Liver (tissue), 9 donors: ENCODE results near the gene SS18L1. TPM values are rescaled to one million over a fixed set of nuclear protein-coding genes. Genes with fewer than 3 reads are reported as not detected.

Experiments used
- DNase-seq: peaks from one replicate; pipeline ENCODE4 v3.0.0-alpha.2; 2017; ENCODE audit warnings: low spot score
- H3K27ac ChIP-seq, 2 donors: one replicate each; pipeline ENCODE4 v1.7.0; 2013; ENCODE audit warnings: inconsistent platforms in 2 of 2, low read length in 2 of 2, control low read depth in 1 of 2, low read depth in 1 of 2, mild to moderate bottlenecking in 1 of 2
- H3K27me3 ChIP-seq, 4 donors: one replicate each; pipeline versions ENCODE4 v1.6.1 to v1.7.0; 2013; ENCODE audit warnings: low read length in 3 of 4, inconsistent platforms in 1 of 4, mild to moderate bottlenecking in 1 of 4, moderate library complexity in 1 of 4; ENCODE audit not compliant: control insufficient read depth in 4 of 4, insufficient read depth in 4 of 4
- H3K36me3 ChIP-seq, 4 donors: one replicate each; pipeline versions ENCODE4 v1.6.1 to v1.7.0; 2013; ENCODE audit warnings: low read length in 3 of 4, mild to moderate bottlenecking in 3 of 4, low read depth in 1 of 4, moderate library complexity in 1 of 4; ENCODE audit not compliant: control insufficient read depth in 4 of 4, insufficient read depth in 3 of 4
- H3K4me1 ChIP-seq, 4 donors: one replicate each; pipeline versions ENCODE4 v1.6.1 to v1.7.0; 2013; ENCODE audit warnings: low read length in 3 of 4, mild to moderate bottlenecking in 3 of 4, moderate library complexity in 1 of 4; ENCODE audit not compliant: control insufficient read depth in 4 of 4, insufficient read depth in 4 of 4
- H3K4me3 ChIP-seq, 3 donors: one replicate each; pipeline versions ENCODE4 v1.6.1 to v1.7.0; 2013; ENCODE audit warnings: low read length in 3 of 3, control low read depth in 1 of 3, low read depth in 1 of 3, mild to moderate bottlenecking in 1 of 3
- H3K9ac ChIP-seq, 2 donors: one replicate each; pipeline ENCODE4 v1.7.0; 2013; ENCODE audit warnings: low read length in 2 of 2, mild to moderate bottlenecking in 2 of 2, moderate library complexity in 2 of 2, control low read depth in 1 of 2, low read depth in 1 of 2
- H3K9me3 ChIP-seq, 4 donors: one replicate each; pipeline versions ENCODE4 v1.6.1 to v1.7.0; 2013; ENCODE audit warnings: low read length in 3 of 4; ENCODE audit not compliant: control insufficient read depth in 4 of 4
- ATF3 ChIP-seq: IDR thresholded peaks from 2 replicates; pipeline ENCODE4 v1.6.1; 2016; ENCODE audit warnings: antibody characterized with exemption
- CTCF ChIP-seq: fragments of 150-350 bp; IDR thresholded peaks from 2 replicates; pipeline ENCODE4 v1.5.1; 2017; ENCODE audit warnings: improper control_type of control experiment, low read depth, low read length; ENCODE audit not compliant: missing input control
- EGR1 ChIP-seq, 2 donors: IDR thresholded peaks; 2 replicates each; pipeline ENCODE4 v1.6.1; 2016 to 2018; ENCODE audit warnings: antibody characterized with exemption in 2 of 2, low read depth in 2 of 2
- FOXA1 ChIP-seq: IDR thresholded peaks from 2 replicates; pipeline ENCODE4 v1.6.1; 2016; ENCODE audit warnings: antibody characterized with exemption
- FOXA2 ChIP-seq: IDR thresholded peaks from 2 replicates; pipeline ENCODE4 v1.6.1; 2016; ENCODE audit warnings: antibody characterized with exemption
- HNF4A ChIP-seq, 2 donors: conservative IDR thresholded peaks; 2 replicates each; pipeline ENCODE4 v1.6.1; 2016; ENCODE audit warnings: antibody characterized with exemption in 2 of 2, mild to moderate bottlenecking in 2 of 2
- HNF4G ChIP-seq: IDR thresholded peaks from 2 replicates; pipeline ENCODE4 v1.6.1; 2016; ENCODE audit warnings: antibody characterized with exemption
- JUND ChIP-seq, 2 donors: IDR thresholded peaks; 2 replicates each; pipeline ENCODE4 v1.6.1; 2016; ENCODE audit warnings: antibody characterized with exemption in 2 of 2
- MAX ChIP-seq: IDR thresholded peaks from 2 replicates; pipeline ENCODE4 v1.6.1; 2016; ENCODE audit warnings: antibody characterized with exemption
- NR2F2 ChIP-seq: IDR thresholded peaks from 2 replicates; pipeline ENCODE4 v1.6.1; 2016; ENCODE audit warnings: antibody characterized with exemption
- RAD21 ChIP-seq, 2 donors: IDR thresholded peaks; 2 replicates each; pipeline ENCODE4 v1.6.1; 2016; ENCODE audit warnings: antibody characterized with exemption in 2 of 2, mild to moderate bottlenecking in 2 of 2
- REST ChIP-seq: IDR thresholded peaks from 2 replicates; pipeline ENCODE4 v1.6.1; 2016; ENCODE audit warnings: antibody characterized with exemption, mild to moderate bottlenecking
- RXRA ChIP-seq, 2 donors: IDR thresholded peaks; 2 replicates each; pipeline ENCODE4 v1.6.1; 2017 to 2018; ENCODE audit warnings: antibody characterized with exemption in 2 of 2, mild to moderate bottlenecking in 1 of 2
- SP1 ChIP-seq: IDR thresholded peaks from 2 replicates; pipeline ENCODE4 v1.6.1; 2018; ENCODE audit warnings: antibody characterized with exemption, mild to moderate bottlenecking
- TAF1 ChIP-seq: conservative IDR thresholded peaks from 2 replicates; pipeline ENCODE4 v1.6.1; 2016; ENCODE audit warnings: antibody characterized with exemption, mild to moderate bottlenecking
- YY1 ChIP-seq: IDR thresholded peaks from 2 replicates; pipeline ENCODE4 v1.6.1; 2016; ENCODE audit warnings: antibody characterized with exemption, mild to moderate bottlenecking
- ZBTB33 ChIP-seq: IDR thresholded peaks from 2 replicates; pipeline ENCODE4 v1.6.1; 2016; ENCODE audit warnings: antibody characterized with exemption
- WGBS: extraction: QIAGEN DNeasy Blood & Tissue Kit; methylation state at CpG from one replicate; pipeline ENCODE4 v1.1.7; 2013; 5-methylcytosine and 5-hydroxymethylcytosine counted together
- polyA plus RNA-seq, 2 donors: library from polyadenylated mRNA; stranded (reverse) in 1 of 2; unstranded in 1 of 2; fragments of 200-250 nt in 1 of 2; fragments of >200 nt in 1 of 2; fragmentation: Nextera tagmentation in 1 of 2; extraction: Ambion mirVana in 1 of 2; gene quantifications; one replicate each; pipeline versions ENCODE4 v1.2.1 to v1.2.3, GENCODE V29; 2013 to 2015
- total RNA-seq, 2 donors: library from RNA; depleted of rRNA; stranded (reverse); fragments of >200 nt; gene quantifications; one replicate each; pipeline ENCODE4 v1.2.3, GENCODE V29; 2014
- donor health status: healthy.
- donor health status: healthy.
- donor health status: healthy.
- donor health status: healthy.
- donor health status: healthy.

Gene SS18L1
- total and polyA plus RNA-seq, 4 donors = 6.1 to 24.3 (median 16.7) TPM

- Histone ChIP-seq H3K4me1 (peaks cover 0 to 2% (median 0%) of the 10 kb centered on the region in 4 donors), H3K27ac (no peak overlapping the region), H3K9me3 (no peaks in the 10 kb centered on the region), H3K4me3 (no peak overlapping the region), H3K27me3 (no peaks in the 10 kb centered on the region), H3K36me3 (peaks cover 0 to 36% (median 10%) of the 10 kb centered on the region in 4 donors), H3K9ac (no peak overlapping the region)
- DNase-seq = no peak
- no peak for TF ChIP-seq RXRA (IDR thresholded peaks at IDR 0.05)
- no peak for TF ChIP-seq FOXA2
- TF ChIP-seq MAX = no peak
- TF ChIP-seq REST = no peak
- TF ChIP-seq YY1 = no peak
- no peak for TF ChIP-seq TAF1
- no peak for TF ChIP-seq JUND (IDR thresholded peaks at IDR 0.05)
- TF ChIP-seq HNF4A (conservative IDR thresholded peaks at IDR 0.05) = no peak
- TF ChIP-seq FOXA1 = no peak
- TF ChIP-seq CTCF = no peak
- no peak for TF ChIP-seq ZBTB33
- no peak for TF ChIP-seq SP1
- WGBS = 84% methylated on average over 8 of the region's 8 CpGs
These were observed 27.7 kb downstream of the SS18L1 start for GRCh38 chr20:62171245-62171644.

GRCh38 chr20:62172666-62173065 is 29.1 kb downstream of the SS18L1 start:
- H3K27me3 ChIP-seq = no peaks in the 10 kb centered on the region
- no peak for DNase-seq
- peaks cover 0 to 32% (median 8%) of the 10 kb centered on the region in 4 donors for H3K36me3 ChIP-seq
- H3K27ac ChIP-seq = no peak overlapping the region
- H3K9ac ChIP-seq = no peak overlapping the region
- WGBS = 96% methylated on average over 18 of the region's 18 CpGs
- no peak overlapping the region for H3K4me3 ChIP-seq
- H3K9me3 ChIP-seq = no peaks in the 10 kb centered on the region
- H3K4me1 ChIP-seq = peaks cover 3 to 15% (median 5%) of the 10 kb centered on the region in 4 donors
- no peak for TF ChIP-seq ATF3
- TF ChIP-seq FOXA1 = no peak
- no peak for TF ChIP-seq EGR1 (IDR thresholded peaks at IDR 0.05; ENCODE audit: low read depth in 2 of 2)
- no peak for TF ChIP-seq SP1
- no peak for TF ChIP-seq YY1
- TF ChIP-seq NR2F2 = no peak
- TF ChIP-seq RXRA (IDR thresholded peaks at IDR 0.05) = no peak
- TF ChIP-seq MAX = no peak
- no peak for TF ChIP-seq RAD21 (IDR thresholded peaks at IDR 0.05)
- TF ChIP-seq HNF4A (conservative IDR thresholded peaks at IDR 0.05) = no peak
- no peak for TF ChIP-seq REST
- no peak for TF ChIP-seq JUND (IDR thresholded peaks at IDR 0.05)
- no peak for TF ChIP-seq CTCF
- no peak for TF ChIP-seq HNF4G
- TF ChIP-seq TAF1 = no peak
- TF ChIP-seq FOXA2 = no peak
